Measurements from ENCODE around the gene TULP1.
A peak's percentile ranks its signal among the peaks of the same experiment; 100 is the strongest.

The TULP1 gene

GRCh38 chr6:35552285-35552917 lies 39.7 kb upstream of the TULP1 start:
- Histone ChIP-seq H3K9me3 (ENCODE audit: control extremely low read depth in 1 of 5, control insufficient read depth in 4 of 5, insufficient read depth in 2 of 5, low read depth in 1 of 5, low read length in 4 of 5) (peaks cover 0 to 7% (median 4%) of the 10 kb centered on the region in 5 experiments), H3K36me3 (ENCODE audit: control insufficient read depth in 4 of 4, insufficient read depth in 4 of 4, low read length in 3 of 4) (no peaks in the 10 kb centered on the region), H3K27ac (ENCODE audit: insufficient read depth in 1 of 2, low read depth in 1 of 2, low read length in 2 of 2, poor library complexity in 1 of 2, severe bottlenecking in 2 of 2) (no peak overlapping the region), H3K27me3 (replicated peaks in 2 of 5; ENCODE audit: control insufficient read depth in 4 of 5, insufficient read depth in 5 of 5, low read length in 4 of 5) (no peaks in the 10 kb centered on the region), H3K4me1 (ENCODE audit: control extremely low read depth in 1 of 4, control insufficient read depth in 4 of 4, insufficient read depth in 4 of 4, low read length in 3 of 4) (peaks cover 0 to 4% (median 1%) of the 10 kb centered on the region in 4 experiments), H3K4me3 (ENCODE audit: control insufficient read depth in 1 of 7, extremely low read depth in 1 of 7, insufficient read depth in 4 of 7, low read depth in 2 of 7, low read length in 6 of 7) (no peak overlapping the region)
- peak; percentile 60 to 84 (median 73) for DNase-seq
- ChIA-PET POLR2A (no interaction called here), CTCF (interaction anchor here (0.6 to 2.3 kb wide), 17 partner anchors 9 to 455 kb away, joined by 3 to 11 read pairs (median 4); partner anchors contain the start of gene PPARD)
- 93% methylated on average over 3 of the region's 5 CpGs for WGBS (ENCODE audit: insufficient coverage)

- ChIA-PET CTCF (interaction anchor here (0.7 to 1.1 kb wide), 3 partner anchors 28 to 49 kb away, joined by 3 read pairs; no protein-coding TSS in a partner anchor), POLR2A (no interaction called here)
- H3K27me3 ChIP-seq (replicated peaks in 2 of 5; ENCODE audit: control insufficient read depth in 4 of 5, insufficient read depth in 5 of 5, low read length in 4 of 5) = no peaks in the 10 kb centered on the region
- DNase-seq = peak in 1 of 3 donors; percentile 20
- H3K9me3 ChIP-seq (ENCODE audit: control extremely low read depth in 1 of 5, control insufficient read depth in 4 of 5, insufficient read depth in 2 of 5, low read depth in 1 of 5, low read length in 4 of 5) = peaks cover 0 to 7% (median 4%) of the 10 kb centered on the region in 5 experiments
- no peaks in the 10 kb centered on the region for H3K36me3 ChIP-seq (ENCODE audit: control insufficient read depth in 4 of 4, insufficient read depth in 4 of 4, low read length in 3 of 4)
- no CpG with 5 or more reads among the region's 1 CpG for WGBS (ENCODE audit: insufficient coverage)
- no peak overlapping the region for H3K27ac ChIP-seq (ENCODE audit: insufficient read depth in 1 of 2, low read depth in 1 of 2, low read length in 2 of 2, poor library complexity in 1 of 2, severe bottlenecking in 2 of 2)
- no peak overlapping the region for H3K4me3 ChIP-seq (ENCODE audit: control insufficient read depth in 1 of 7, extremely low read depth in 1 of 7, insufficient read depth in 4 of 7, low read depth in 2 of 7, low read length in 6 of 7)
- H3K4me1 ChIP-seq (ENCODE audit: control extremely low read depth in 1 of 4, control insufficient read depth in 4 of 4, insufficient read depth in 4 of 4, low read length in 3 of 4) = no peaks in the 10 kb centered on the region
These were observed 37.7 kb upstream of the TULP1 start for GRCh38 chr6:35550437-35550836.

- DNase-seq = no peak
- CTCF ChIA-PET = interaction anchor here (1.1 to 1.5 kb wide), 3 partner anchors 9 to 15 kb away, joined by 3 to 4 read pairs (median 3); no protein-coding TSS in a partner anchor
- peaks cover 0 to 7% (median 4%) of the 10 kb centered on the region in 5 experiments for H3K9me3 ChIP-seq (ENCODE audit: control extremely low read depth in 1 of 5, control insufficient read depth in 4 of 5, insufficient read depth in 2 of 5, low read depth in 1 of 5, low read length in 4 of 5)
- POLR2A ChIA-PET = no interaction called here
- WGBS (ENCODE audit: insufficient coverage) = 79% methylated on average over 6 of the region's 6 CpGs
- H3K36me3 ChIP-seq (ENCODE audit: control insufficient read depth in 4 of 4, insufficient read depth in 4 of 4, low read length in 3 of 4) = no peaks in the 10 kb centered on the region
- no peaks in the 10 kb centered on the region for H3K27me3 ChIP-seq (replicated peaks in 2 of 5; ENCODE audit: control insufficient read depth in 4 of 5, insufficient read depth in 5 of 5, low read length in 4 of 5)
- H3K27ac ChIP-seq (ENCODE audit: insufficient read depth in 1 of 2, low read depth in 1 of 2, low read length in 2 of 2, poor library complexity in 1 of 2, severe bottlenecking in 2 of 2) = no peak overlapping the region
- no peaks in the 10 kb centered on the region for H3K4me1 ChIP-seq (ENCODE audit: control extremely low read depth in 1 of 4, control insufficient read depth in 4 of 4, insufficient read depth in 4 of 4, low read length in 3 of 4)
- no peak overlapping the region for H3K4me3 ChIP-seq (ENCODE audit: control insufficient read depth in 1 of 7, extremely low read depth in 1 of 7, insufficient read depth in 4 of 7, low read depth in 2 of 7, low read length in 6 of 7)
These were observed 35.0 kb upstream of the TULP1 start for GRCh38 chr6:35547676-35548075.

GRCh38 chr6:35544769-35545361 lies 32.2 kb upstream of the TULP1 start:
- 98% methylated on average over 9 of the region's 13 CpGs for WGBS (ENCODE audit: insufficient coverage)
- ChIA-PET POLR2A (no interaction called here), CTCF (interaction anchor here (0.6 kb wide), 1 partner anchor 413 kb away, joined by 3 read pairs; no protein-coding TSS in a partner anchor)
- H3K4me3 ChIP-seq (ENCODE audit: control insufficient read depth in 1 of 7, extremely low read depth in 1 of 7, insufficient read depth in 4 of 7, low read depth in 2 of 7, low read length in 6 of 7) = no peak overlapping the region
- H3K9me3 ChIP-seq (ENCODE audit: control extremely low read depth in 1 of 5, control insufficient read depth in 4 of 5, insufficient read depth in 2 of 5, low read depth in 1 of 5, low read length in 4 of 5) = peaks cover 0 to 3% (median 0%) of the 10 kb centered on the region in 5 experiments
- H3K36me3 ChIP-seq (ENCODE audit: control insufficient read depth in 4 of 4, insufficient read depth in 4 of 4, low read length in 3 of 4) = no peaks in the 10 kb centered on the region
- H3K27me3 ChIP-seq (replicated peaks in 2 of 5; ENCODE audit: control insufficient read depth in 4 of 5, insufficient read depth in 5 of 5, low read length in 4 of 5) = no peaks in the 10 kb centered on the region
- no peak for DNase-seq
- no peak overlapping the region for H3K27ac ChIP-seq (ENCODE audit: insufficient read depth in 1 of 2, low read depth in 1 of 2, low read length in 2 of 2, poor library complexity in 1 of 2, severe bottlenecking in 2 of 2)
- peaks cover 0 to 4% (median 2%) of the 10 kb centered on the region in 4 experiments for H3K4me1 ChIP-seq (ENCODE audit: control extremely low read depth in 1 of 4, control insufficient read depth in 4 of 4, insufficient read depth in 4 of 4, low read length in 3 of 4)

GRCh38 chr6:35543459-35544193 lies 30.9 kb upstream of the TULP1 start:
- WGBS (ENCODE audit: insufficient coverage) = 94% methylated on average over 8 of the region's 16 CpGs
- no peak overlapping the region for H3K27ac ChIP-seq (ENCODE audit: insufficient read depth in 1 of 2, low read depth in 1 of 2, low read length in 2 of 2, poor library complexity in 1 of 2, severe bottlenecking in 2 of 2)
- no peaks in the 10 kb centered on the region for H3K27me3 ChIP-seq (replicated peaks in 2 of 5; ENCODE audit: control insufficient read depth in 4 of 5, insufficient read depth in 5 of 5, low read length in 4 of 5)
- H3K9me3 ChIP-seq (ENCODE audit: control extremely low read depth in 1 of 5, control insufficient read depth in 4 of 5, insufficient read depth in 2 of 5, low read depth in 1 of 5, low read length in 4 of 5) = peaks cover 0 to 3% (median 0%) of the 10 kb centered on the region in 5 experiments
- H3K36me3 ChIP-seq (ENCODE audit: control insufficient read depth in 4 of 4, insufficient read depth in 4 of 4, low read length in 3 of 4) = no peaks in the 10 kb centered on the region
- H3K4me1 ChIP-seq (ENCODE audit: control extremely low read depth in 1 of 4, control insufficient read depth in 4 of 4, insufficient read depth in 4 of 4, low read length in 3 of 4) = peaks cover 0 to 4% (median 2%) of the 10 kb centered on the region in 4 experiments
- ChIA-PET POLR2A (no interaction called here), CTCF (interaction anchor here (0.6 to 2.4 kb wide), 2 partner anchors 9 to 389 kb away, joined by 3 to 11 read pairs; no protein-coding TSS in a partner anchor)
- no peak overlapping the region for H3K4me3 ChIP-seq (ENCODE audit: control insufficient read depth in 1 of 7, extremely low read depth in 1 of 7, insufficient read depth in 4 of 7, low read depth in 2 of 7, low read length in 6 of 7)
- no peak for DNase-seq

- ChIA-PET CTCF (interaction anchor here (1.2 to 2.4 kb wide), 2 partner anchors 10 to 195 kb away, joined by 5 to 11 read pairs; partner anchors contain the start of gene ARMC12), POLR2A (no interaction called here)
- Histone ChIP-seq H3K4me1 (ENCODE audit: control extremely low read depth in 1 of 4, control insufficient read depth in 4 of 4, insufficient read depth in 4 of 4, low read length in 3 of 4) (peaks cover 0 to 4% (median 2%) of the 10 kb centered on the region in 4 experiments), H3K4me3 (ENCODE audit: control insufficient read depth in 1 of 7, extremely low read depth in 1 of 7, insufficient read depth in 4 of 7, low read depth in 2 of 7, low read length in 6 of 7) (no peak overlapping the region), H3K27ac (ENCODE audit: insufficient read depth in 1 of 2, low read depth in 1 of 2, low read length in 2 of 2, poor library complexity in 1 of 2, severe bottlenecking in 2 of 2) (no peak overlapping the region), H3K9me3 (ENCODE audit: control extremely low read depth in 1 of 5, control insufficient read depth in 4 of 5, insufficient read depth in 2 of 5, low read depth in 1 of 5, low read length in 4 of 5) (peaks cover 0 to 3% (median 0%) of the 10 kb centered on the region in 5 experiments), H3K36me3 (ENCODE audit: control insufficient read depth in 4 of 4, insufficient read depth in 4 of 4, low read length in 3 of 4) (no peaks in the 10 kb centered on the region), H3K27me3 (replicated peaks in 2 of 5; ENCODE audit: control insufficient read depth in 4 of 5, insufficient read depth in 5 of 5, low read length in 4 of 5) (no peaks in the 10 kb centered on the region)
- WGBS (ENCODE audit: insufficient coverage) = 81% methylated on average over 2 of the region's 2 CpGs
- DNase-seq = peak in 1 of 3 donors; percentile 33
These were observed 29.1 kb upstream of the TULP1 start for GRCh38 chr6:35541836-35542235.
